ENCODE data around the gene KRT79. TPM values are rescaled to one million over a fixed set of nuclear protein-coding genes. Genes with fewer than 3 reads are reported as not detected.

The KRT79 gene
- total and polyA plus RNA-seq, 2 experiments from 2014 or later = 0.07 TPM; not detected in 1

DNA sequence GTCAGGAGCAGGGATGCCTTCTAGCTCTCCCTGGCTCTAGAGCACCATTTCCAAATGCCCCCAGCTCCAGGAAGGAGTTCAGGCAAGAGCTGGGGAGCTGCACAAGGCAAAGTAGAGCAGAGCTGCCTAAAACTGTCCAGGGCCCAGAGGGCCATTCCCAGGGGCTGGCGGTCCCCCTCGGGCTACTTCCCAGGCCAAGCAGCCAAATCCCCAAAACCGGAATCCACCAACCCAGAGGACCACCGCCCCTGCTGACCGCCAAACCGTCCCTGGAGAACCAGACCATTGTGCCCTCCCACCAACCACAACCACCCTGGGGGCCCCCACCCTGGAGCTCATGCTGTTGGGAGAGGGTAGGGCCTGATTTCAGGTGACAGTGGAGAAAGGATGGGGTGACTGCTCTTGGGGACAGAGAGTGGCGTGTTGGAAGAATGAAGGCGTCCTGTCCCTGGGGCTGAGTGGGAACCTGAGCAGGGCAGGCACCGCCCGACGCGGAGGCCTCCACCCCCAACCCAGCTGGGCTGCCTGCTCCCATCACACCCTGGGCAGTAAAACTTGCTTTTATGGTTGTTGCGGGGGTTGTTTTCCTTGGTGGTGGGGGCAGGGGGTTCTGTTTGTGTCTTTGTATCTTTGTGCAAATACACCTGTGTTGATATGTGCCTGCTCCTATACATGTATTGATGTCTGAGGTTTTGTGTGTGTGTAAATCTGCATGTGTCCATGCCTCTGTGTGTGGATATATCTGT lies 38.7 kb upstream of the KRT79 start:
- 90% methylated on average over 13 of the region's 13 CpGs for WGBS (ENCODE audit: low lambda C conversion rate, missing lambda C conversion rate)
- DNase-seq (ENCODE audit: low spot score) = peak; percentile 58
- Histone ChIP-seq H4K20me1 (ENCODE audit: insufficient read depth, poor library complexity, severe bottlenecking) (no peaks in the 10 kb centered on the region), H3K27me3 (no peaks in the 10 kb centered on the region), H3K4me1 (ENCODE audit: insufficient read depth) (peaks cover 43% of the 10 kb centered on the region), H3K4me3 (no peak overlapping the region), H3K4me2 (peak overlapping the region; percentile 80), H3K9me2 (replicated peaks; ENCODE audit: insufficient read depth) (no peaks in the 10 kb centered on the region), H3K79me2 (no peaks in the 10 kb centered on the region), H3K27ac (peak overlapping the region; percentile 91), H3K36me3 (replicated peaks; ENCODE audit: insufficient read depth, low read depth) (no peaks in the 10 kb centered on the region), H2AFZ (no peak overlapping the region), H3K9me3 (ENCODE audit: low read depth) (no peaks in the 10 kb centered on the region)
- TF ChIP-seq EZH2 (IDR thresholded peaks at IDR 0.05; ENCODE audit: borderline replicate concordance) (no peak), EZH2phosphoT487 (IDR thresholded peaks at IDR 0.05; ENCODE audit: low read depth, severe bottlenecking, unreplicated experiment) (no peak)
- TF ChIP-seq, protein P1, sequence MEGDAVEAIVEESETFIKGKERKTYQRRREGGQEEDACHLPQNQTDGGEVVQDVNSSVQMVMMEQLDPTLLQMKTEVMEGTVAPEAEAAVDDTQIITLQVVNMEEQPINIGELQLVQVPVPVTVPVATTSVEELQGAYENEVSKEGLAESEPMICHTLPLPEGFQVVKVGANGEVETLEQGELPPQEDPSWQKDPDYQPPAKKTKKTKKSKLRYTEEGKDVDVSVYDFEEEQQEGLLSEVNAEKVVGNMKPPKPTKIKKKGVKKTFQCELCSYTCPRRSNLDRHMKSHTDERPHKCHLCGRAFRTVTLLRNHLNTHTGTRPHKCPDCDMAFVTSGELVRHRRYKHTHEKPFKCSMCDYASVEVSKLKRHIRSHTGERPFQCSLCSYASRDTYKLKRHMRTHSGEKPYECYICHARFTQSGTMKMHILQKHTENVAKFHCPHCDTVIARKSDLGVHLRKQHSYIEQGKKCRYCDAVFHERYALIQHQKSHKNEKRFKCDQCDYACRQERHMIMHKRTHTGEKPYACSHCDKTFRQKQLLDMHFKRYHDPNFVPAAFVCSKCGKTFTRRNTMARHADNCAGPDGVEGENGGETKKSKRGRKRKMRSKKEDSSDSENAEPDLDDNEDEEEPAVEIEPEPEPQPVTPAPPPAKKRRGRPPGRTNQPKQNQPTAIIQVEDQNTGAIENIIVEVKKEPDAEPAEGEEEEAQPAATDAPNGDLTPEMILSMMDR (IDR thresholded peaks at IDR 0.05; ENCODE audit: poor library complexity) = no peak

DNA sequence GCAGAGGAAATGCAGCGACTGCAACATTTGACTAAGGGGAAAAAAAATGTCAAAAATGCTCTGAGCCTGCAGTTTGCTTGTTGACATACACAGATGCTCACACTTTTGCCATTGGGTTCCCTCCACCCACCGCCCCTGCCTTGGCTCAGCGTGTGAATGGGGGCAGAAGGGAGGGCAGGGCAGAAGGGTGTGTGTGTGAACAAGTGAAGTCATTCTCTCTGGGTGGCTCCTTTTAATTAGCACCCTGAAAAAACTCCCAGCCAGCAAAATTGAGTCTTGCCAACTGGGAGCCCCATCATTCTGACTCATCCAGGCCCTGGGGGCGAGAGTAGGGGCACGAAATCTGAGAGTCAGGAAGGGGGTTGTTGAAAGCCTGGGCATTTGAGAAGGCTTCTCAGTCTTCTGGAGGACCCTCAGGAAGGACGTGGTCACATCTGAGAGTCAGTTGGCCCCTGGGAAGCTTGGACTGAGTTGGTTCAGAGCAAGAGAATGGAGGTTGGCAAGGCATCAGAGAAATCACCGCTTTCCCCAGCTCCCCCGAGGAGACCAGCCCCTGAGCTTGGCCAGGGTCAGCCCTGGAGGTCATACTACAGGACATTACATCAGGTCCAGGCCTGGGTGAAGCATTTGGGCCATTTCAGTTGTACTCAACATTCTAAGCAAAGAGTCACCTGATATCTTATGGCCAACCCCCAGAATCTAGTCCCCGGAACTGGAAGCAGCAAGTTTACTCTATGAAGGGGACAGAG lies 37.4 kb upstream of the KRT79 start:
- peak; percentile 58 for DNase-seq (ENCODE audit: low spot score)
- peaks cover 43% of the 10 kb centered on the region for H3K4me1 ChIP-seq (ENCODE audit: insufficient read depth)
- H3K36me3 ChIP-seq (replicated peaks; ENCODE audit: insufficient read depth, low read depth) = no peaks in the 10 kb centered on the region
- H3K9me2 ChIP-seq (replicated peaks; ENCODE audit: insufficient read depth) = no peaks in the 10 kb centered on the region
- no peak overlapping the region for H3K4me3 ChIP-seq
- peak overlapping the region; percentile 91 for H3K27ac ChIP-seq
- H3K27me3 ChIP-seq = no peaks in the 10 kb centered on the region
- no peak overlapping the region for H3K4me2 ChIP-seq
- no peak for TF ChIP-seq EZH2phosphoT487 (IDR thresholded peaks at IDR 0.05; ENCODE audit: low read depth, severe bottlenecking, unreplicated experiment)
- no peak for TF ChIP-seq EZH2 (IDR thresholded peaks at IDR 0.05; ENCODE audit: borderline replicate concordance)
- TF ChIP-seq, protein P1 (IDR thresholded peaks at IDR 0.05; ENCODE audit: poor library complexity) = no peak
- no peak overlapping the region for H2AFZ ChIP-seq
- no peaks in the 10 kb centered on the region for H4K20me1 ChIP-seq (ENCODE audit: insufficient read depth, poor library complexity, severe bottlenecking)
- no peaks in the 10 kb centered on the region for H3K9me3 ChIP-seq (ENCODE audit: low read depth)
- H3K79me2 ChIP-seq = no peaks in the 10 kb centered on the region
- 66% methylated on average over 9 of the region's 9 CpGs for WGBS (ENCODE audit: low lambda C conversion rate, missing lambda C conversion rate)

DNA sequence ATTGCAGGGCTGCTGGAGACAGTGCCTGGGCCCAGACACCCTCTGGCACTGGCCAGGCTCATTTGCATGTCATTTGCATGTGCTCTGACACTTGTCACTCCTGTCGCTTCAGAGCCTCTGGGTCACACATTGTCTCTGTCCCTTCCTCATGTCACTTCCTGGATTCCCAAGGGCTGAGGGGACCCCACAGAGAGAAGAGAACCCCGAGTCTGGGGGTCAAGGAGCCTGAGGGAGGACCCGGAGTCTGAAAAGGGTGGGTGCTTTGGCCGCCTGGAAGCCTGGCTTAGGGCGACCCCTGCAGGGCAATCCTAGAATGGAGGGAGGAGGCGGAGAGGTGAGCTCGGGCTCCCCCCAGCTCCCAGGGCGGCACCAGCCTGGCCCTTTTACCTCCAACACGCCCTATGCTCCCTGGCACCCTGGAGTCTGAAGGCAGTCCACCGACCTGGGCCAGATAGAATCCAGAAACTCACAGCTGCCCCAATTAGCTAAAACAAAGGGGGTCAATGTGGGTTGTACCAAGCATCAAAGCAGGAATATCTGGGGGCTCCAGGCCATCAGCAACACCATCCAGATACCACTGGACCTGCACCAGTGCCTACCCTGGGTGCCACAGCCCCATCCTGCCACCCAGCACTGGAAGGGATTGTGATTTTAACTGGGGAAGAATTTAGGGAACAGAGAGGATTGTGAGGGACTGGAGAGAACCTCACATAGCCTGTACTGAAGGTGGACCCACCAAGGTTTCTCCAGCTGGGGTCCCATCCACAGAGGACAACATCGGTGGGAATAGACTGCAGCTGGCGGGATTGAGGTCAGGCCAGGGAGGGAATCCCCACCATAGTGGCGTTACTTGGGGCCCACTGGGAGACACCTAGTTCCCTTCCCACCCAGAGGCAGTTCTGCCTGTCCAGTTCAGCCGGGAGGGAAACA lies 36.5 kb upstream of the KRT79 start:
- DNase-seq (ENCODE audit: low spot score) = peak; percentile 74
- H3K27ac ChIP-seq = peak overlapping the region; percentile 91
- H3K4me3 ChIP-seq = no peak overlapping the region
- no peaks in the 10 kb centered on the region for H3K79me2 ChIP-seq
- no peaks in the 10 kb centered on the region for H3K9me3 ChIP-seq (ENCODE audit: low read depth)
- no peaks in the 10 kb centered on the region for H3K27me3 ChIP-seq
- TF ChIP-seq EZH2phosphoT487 (IDR thresholded peaks at IDR 0.05; ENCODE audit: low read depth, severe bottlenecking, unreplicated experiment) (no peak), EZH2 (IDR thresholded peaks at IDR 0.05; ENCODE audit: borderline replicate concordance) (no peak)
- TF ChIP-seq, protein P1 (IDR thresholded peaks at IDR 0.05; ENCODE audit: poor library complexity) = peak; percentile 65
- WGBS (ENCODE audit: low lambda C conversion rate, missing lambda C conversion rate) = 41% methylated on average over 14 of the region's 14 CpGs
- no peaks in the 10 kb centered on the region for H3K9me2 ChIP-seq (replicated peaks; ENCODE audit: insufficient read depth)
- no peaks in the 10 kb centered on the region for H4K20me1 ChIP-seq (ENCODE audit: insufficient read depth, poor library complexity, severe bottlenecking)
- no peaks in the 10 kb centered on the region for H3K36me3 ChIP-seq (replicated peaks; ENCODE audit: insufficient read depth, low read depth)
- H3K4me2 ChIP-seq = no peak overlapping the region
- H2AFZ ChIP-seq = no peak overlapping the region
- H3K4me1 ChIP-seq (ENCODE audit: insufficient read depth) = peaks cover 43% of the 10 kb centered on the region
